BLaER1 (cell line): ENCODE results near the gene NFIX.
A peak's percentile ranks its signal among the peaks of the same experiment; 100 is the strongest.

Experiments used
- H3K27ac ChIP-seq: shearing (Covaris generic); formaldehyde crosslinking; 2 replicates; pipeline ENCODE4 v1.8.1; 2022
- H3K27me3 ChIP-seq: shearing (Covaris generic); formaldehyde crosslinking; 2 replicates; pipeline ENCODE4 v1.8.1; 2022
- H3K36me3 ChIP-seq: shearing (Covaris generic); formaldehyde crosslinking; 2 replicates; pipeline ENCODE4 v1.8.1; 2022
- H3K4me1 ChIP-seq: shearing (Covaris generic); formaldehyde crosslinking; 2 replicates; pipeline ENCODE4 v1.8.1; 2022
- H3K4me2 ChIP-seq: shearing (Covaris generic); formaldehyde crosslinking; 2 replicates; pipeline ENCODE4 v1.8.1; 2022
- H3K4me3 ChIP-seq: shearing (Covaris generic); formaldehyde crosslinking; 2 replicates; pipeline ENCODE4 v1.8.1; 2022
- H3K9ac ChIP-seq: shearing (Covaris generic); formaldehyde crosslinking; 2 replicates; pipeline ENCODE4 v1.8.1; 2022
- H3K9me3 ChIP-seq: shearing (Covaris generic); formaldehyde crosslinking; 2 replicates; pipeline ENCODE4 v1.8.1; 2022
- H4K20me1 ChIP-seq: shearing (Covaris generic); formaldehyde crosslinking; 2 replicates; pipeline ENCODE4 v1.8.1; 2022
- Cebpa-rat ChIP-seq: shearing (Covaris generic); IDR thresholded peaks from 2 replicates; pipeline ENCODE4 v1.8.1; 2022

NFIX gene

GRCh38 chr19:12997967-12998940, 3.0 kb downstream of the NFIX start:
- Histone ChIP-seq H3K27ac (no peak overlapping the region), H3K36me3 (peaks cover 14% of the 10 kb centered on the region), H3K4me1 (peaks cover 53% of the 10 kb centered on the region), H3K9me3 (no peaks in the 10 kb centered on the region), H3K4me3 (no peak overlapping the region), H3K27me3 (peaks cover 5% of the 10 kb centered on the region; the same call in 1 of the 2 replicates), H3K4me2 (peak overlapping the region; percentile 84), H4K20me1 (peaks cover 63% of the 10 kb centered on the region), H3K9ac (peak overlapping the region; percentile 88; the same call in 1 of the 2 replicates)
- TF ChIP-seq Cebpa-rat = no peak

GRCh38 chr19:13001166-13001501, 5.9 kb downstream of the NFIX start:
- H3K36me3 ChIP-seq = peaks cover 14% of the 10 kb centered on the region
- H3K27ac ChIP-seq = peak overlapping the region; percentile 26; the same call in 1 of the 2 replicates
- H3K9ac ChIP-seq = no peak overlapping the region
- H4K20me1 ChIP-seq = peaks cover 92% of the 10 kb centered on the region
- H3K4me2 ChIP-seq = peak overlapping the region; percentile 43
- no peak overlapping the region for H3K4me3 ChIP-seq
- H3K4me1 ChIP-seq = peaks cover 47% of the 10 kb centered on the region
- TF ChIP-seq Cebpa-rat = no peak
- no peaks in the 10 kb centered on the region for H3K9me3 ChIP-seq
- peaks cover under 1% of the 10 kb centered on the region; the same call in 1 of the 2 replicates for H3K27me3 ChIP-seq

- H3K4me1 ChIP-seq = peaks cover 49% of the 10 kb centered on the region
- H3K9ac ChIP-seq = no peak overlapping the region
- no peaks in the 10 kb centered on the region for H3K9me3 ChIP-seq
- no peak overlapping the region for H3K27ac ChIP-seq
- H3K4me3 ChIP-seq = no peak overlapping the region
- peaks cover 94% of the 10 kb centered on the region for H4K20me1 ChIP-seq
- H3K4me2 ChIP-seq = peak overlapping the region; percentile 43
- H3K36me3 ChIP-seq = peaks cover 14% of the 10 kb centered on the region
- TF ChIP-seq Cebpa-rat = no peak
- H3K27me3 ChIP-seq = no peaks in the 10 kb centered on the region
Measured at GRCh38 chr19:13001502-13002165, 6.4 kb downstream of the NFIX start.

DNA sequence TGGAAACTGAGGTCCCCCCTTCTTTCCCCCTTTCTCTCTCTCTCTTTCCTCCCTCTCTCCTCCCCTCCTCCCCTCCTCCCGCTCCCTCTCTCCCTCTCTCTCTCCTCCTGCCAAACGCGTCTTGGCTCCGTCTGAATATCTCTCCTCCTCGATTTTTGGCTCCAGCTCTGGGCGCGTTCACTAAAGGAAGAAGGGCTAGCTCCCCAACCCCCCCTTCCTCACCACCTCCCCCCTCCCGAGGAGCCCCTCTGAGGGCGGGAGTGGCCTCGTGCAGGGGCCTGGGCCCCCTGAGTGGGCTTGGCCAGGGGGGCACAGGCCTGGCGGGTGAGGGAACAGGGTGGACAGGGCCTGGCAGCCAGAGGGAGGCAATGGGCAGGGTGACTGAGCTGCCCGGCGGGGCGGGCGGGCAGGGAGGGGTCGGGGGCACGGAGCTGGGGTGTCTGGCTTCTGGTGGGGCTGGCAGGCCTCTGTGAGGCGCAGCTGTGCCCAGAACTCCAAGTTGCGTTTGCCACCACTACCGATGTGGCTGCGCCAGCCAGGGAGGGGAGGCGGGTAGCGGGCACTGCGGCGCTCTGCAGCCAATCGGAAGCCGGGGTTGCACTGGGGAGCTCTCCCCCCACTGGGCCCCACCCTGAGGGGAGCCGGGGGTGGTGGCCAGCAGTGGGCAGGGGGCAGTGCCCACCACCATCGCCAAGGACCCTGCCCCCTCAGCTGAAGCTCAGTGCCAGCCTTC, 7.1 kb downstream of the NFIX start:
- H3K4me1 ChIP-seq = peaks cover 49% of the 10 kb centered on the region
- no peak overlapping the region for H3K27ac ChIP-seq
- H3K27me3 ChIP-seq = no peaks in the 10 kb centered on the region
- TF ChIP-seq Cebpa-rat = no peak
- H4K20me1 ChIP-seq = peaks cover 94% of the 10 kb centered on the region
- no peak overlapping the region for H3K9ac ChIP-seq
- no peaks in the 10 kb centered on the region for H3K9me3 ChIP-seq
- H3K4me3 ChIP-seq = no peak overlapping the region
- peaks cover 14% of the 10 kb centered on the region for H3K36me3 ChIP-seq
- no peak overlapping the region for H3K4me2 ChIP-seq

DNA sequence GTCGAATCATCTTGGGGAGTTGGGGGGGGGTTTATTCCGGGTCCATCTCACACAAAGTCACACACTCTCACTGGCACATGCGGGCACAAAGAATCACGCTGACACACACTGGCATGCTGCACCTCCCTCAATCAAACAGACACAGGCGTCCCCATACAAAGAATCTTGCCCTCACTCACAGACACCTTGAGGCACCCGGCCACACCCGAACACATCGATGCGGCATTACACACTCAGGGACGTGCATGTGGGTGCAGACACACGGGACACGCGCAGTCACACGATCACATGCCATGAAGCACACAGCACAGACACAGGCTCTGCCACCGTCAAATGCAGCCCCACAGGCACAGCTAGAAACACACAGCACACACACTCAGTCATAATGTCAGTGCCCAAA, 7.8 kb downstream of the NFIX start:
- Histone ChIP-seq H3K4me1 (peaks cover 45% of the 10 kb centered on the region), H3K4me3 (no peak overlapping the region), H3K36me3 (peaks cover 16% of the 10 kb centered on the region), H3K4me2 (no peak overlapping the region), H3K9ac (no peak overlapping the region), H3K9me3 (no peaks in the 10 kb centered on the region), H3K27ac (no peak overlapping the region), H3K27me3 (peaks cover 1% of the 10 kb centered on the region; the same call in 1 of the 2 replicates), H4K20me1 (peaks cover 94% of the 10 kb centered on the region)
- no peak for TF ChIP-seq Cebpa-rat

DNA sequence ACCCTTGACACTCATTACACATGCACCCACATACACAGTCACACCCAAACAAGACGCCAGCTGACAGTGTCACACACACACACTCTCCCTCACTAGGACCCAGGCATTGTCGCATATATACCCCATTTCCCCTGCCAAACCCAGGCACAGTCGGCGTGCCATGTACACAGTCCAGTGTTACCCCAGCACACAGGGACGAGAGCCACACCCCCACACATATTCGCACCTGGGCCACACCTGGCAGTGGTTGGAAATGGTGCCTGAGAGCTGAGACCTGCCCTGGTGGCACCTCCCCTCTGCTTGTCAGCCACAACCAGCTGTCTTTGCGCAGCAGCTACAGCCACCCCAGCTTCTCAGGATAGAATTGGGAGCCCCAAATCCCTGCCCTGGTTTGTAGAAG, 9.0 kb downstream of the NFIX start:
- peaks cover 49% of the 10 kb centered on the region for H3K4me1 ChIP-seq
- H3K4me3 ChIP-seq = no peak overlapping the region
- H3K4me2 ChIP-seq = no peak overlapping the region
- peaks cover 16% of the 10 kb centered on the region for H3K36me3 ChIP-seq
- H3K27ac ChIP-seq = no peak overlapping the region
- H3K27me3 ChIP-seq = peaks cover 13% of the 10 kb centered on the region
- peaks cover 97% of the 10 kb centered on the region for H4K20me1 ChIP-seq
- no peaks in the 10 kb centered on the region for H3K9me3 ChIP-seq
- H3K9ac ChIP-seq = no peak overlapping the region
- TF ChIP-seq Cebpa-rat = no peak

DNA sequence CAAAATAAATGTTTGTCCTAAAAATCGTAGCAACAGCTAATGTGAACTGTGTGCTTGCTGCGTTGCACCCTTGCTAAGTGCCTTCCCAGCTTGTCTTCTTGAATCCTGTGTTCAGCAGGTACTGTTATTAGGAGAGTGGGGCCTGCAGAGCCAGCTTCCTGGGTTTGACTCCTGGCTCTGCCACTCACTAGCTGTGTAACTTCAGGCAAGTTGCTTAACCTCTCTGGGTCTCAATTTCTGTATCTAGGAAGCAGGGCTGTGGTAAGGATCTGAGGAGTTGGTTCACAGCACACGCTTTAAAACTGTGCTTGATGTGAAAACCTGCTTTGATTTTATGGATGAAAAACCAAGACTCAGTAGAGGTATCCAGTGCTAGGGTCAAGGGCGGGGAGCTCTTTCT, 10.0 kb downstream of the NFIX start:
- Histone ChIP-seq H3K9ac (no peak overlapping the region), H3K27me3 (peaks cover 23% of the 10 kb centered on the region), H3K4me1 (peaks cover 56% of the 10 kb centered on the region), H3K4me2 (peak overlapping the region; percentile 65; the same call in 1 of the 2 replicates), H3K9me3 (no peaks in the 10 kb centered on the region), H3K27ac (no peak overlapping the region), H3K4me3 (no peak overlapping the region), H3K36me3 (peaks cover 11% of the 10 kb centered on the region), H4K20me1 (peaks cover 97% of the 10 kb centered on the region)
- no peak for TF ChIP-seq Cebpa-rat

DNA sequence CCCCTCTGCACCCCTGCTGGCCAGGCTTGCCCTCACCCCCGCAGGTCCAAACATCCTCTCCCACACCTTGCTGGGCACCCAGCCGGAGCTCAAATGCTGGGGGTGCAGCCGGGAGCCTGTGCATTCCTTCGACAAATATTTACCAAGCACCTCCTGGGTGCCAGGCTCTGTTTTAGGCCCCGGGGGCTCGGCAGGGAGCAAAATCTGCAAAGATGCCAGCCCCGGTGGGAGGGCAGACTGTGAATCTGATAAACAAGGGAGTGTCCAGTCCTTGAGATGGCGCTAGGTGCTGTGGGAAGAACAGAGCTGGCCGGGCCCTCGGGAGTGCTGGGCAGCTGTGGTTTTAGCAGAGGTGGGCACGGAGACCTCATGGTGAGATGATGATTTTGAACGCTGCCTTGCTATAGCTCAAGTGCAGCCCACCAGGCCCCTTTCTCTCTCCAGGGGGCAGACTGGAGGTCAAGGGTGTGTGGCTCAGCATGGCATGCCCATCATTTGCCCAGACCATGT, 10.6 kb downstream of the NFIX start:
- Histone ChIP-seq H3K27me3 (peaks cover 30% of the 10 kb centered on the region), H4K20me1 (peaks cover 97% of the 10 kb centered on the region), H3K4me2 (peak overlapping the region; percentile 65), H3K27ac (no peak overlapping the region), H3K4me1 (peaks cover 56% of the 10 kb centered on the region), H3K36me3 (peaks cover 11% of the 10 kb centered on the region), H3K9ac (no peak overlapping the region), H3K4me3 (no peak overlapping the region), H3K9me3 (no peaks in the 10 kb centered on the region)
- no peak for TF ChIP-seq Cebpa-rat

GRCh38 chr19:13006431-13007281, 11.4 kb downstream of the NFIX start:
- no peak overlapping the region; the same call in 1 of the 2 replicates for H3K27ac ChIP-seq
- TF ChIP-seq Cebpa-rat = no peak
- peak overlapping the region; percentile 65 for H3K4me2 ChIP-seq
- H3K4me3 ChIP-seq = no peak overlapping the region
- peaks cover 97% of the 10 kb centered on the region for H4K20me1 ChIP-seq
- peaks cover 11% of the 10 kb centered on the region for H3K36me3 ChIP-seq
- H3K9me3 ChIP-seq = no peaks in the 10 kb centered on the region
- H3K9ac ChIP-seq = no peak overlapping the region
- H3K27me3 ChIP-seq = peaks cover 37% of the 10 kb centered on the region
- peaks cover 56% of the 10 kb centered on the region for H3K4me1 ChIP-seq
